GM12878 (cell line): ENCODE data around the gene LHB. TPM values are rescaled to one million over a fixed set of nuclear protein-coding genes. Genes with fewer than 3 reads are reported as not detected.
"Not testable (repeated sequence)": the region's sequence is repeated elsewhere in the genome, so short reads cannot be mapped to it uniquely, and the experiment has no call there.

Experiments used
- ATAC-seq: fragments of 200-7000 bp; cut with Tn5 transposase; 3 replicates; pipeline ENCODE4 v1.9.1; 2020; ENCODE audit warnings: mild to moderate bottlenecking, moderate library complexity
- BruUV-seq: library from RNA; stranded (reverse); fragments of 400-500 nt; replicated peaks from 2 replicates; lab custom pipeline; 2021; lab: Mats Ljungman, UMichigan
- CTCF ChIA-PET: fragments of 300-600 bp; sonication (Branson Sonifier 250); formaldehyde crosslinking; extraction: SDS; loops from one replicate; lab custom pipeline; 2021; ENCODE audit warnings: inconsistent platforms; lab: Yijun Ruan, JAX
- POLR2A ChIA-PET: fragments of 350-600 bp; formaldehyde crosslinking; extraction: SDS; loops from one replicate; lab custom pipeline; 2021; ENCODE audit warnings: inconsistent platforms; lab: Charles Lee
- RAD21 ChIA-PET: fragments of 300-600 bp; sonication (Branson Sonifier 250); formaldehyde crosslinking; loops from one replicate; lab custom pipeline; 2023; ENCODE audit warnings: antibody characterized with exemption; ENCODE audit not compliant: unreplicated experiment; lab: Charles Lee
- SMC1A ChIA-PET: fragments of 300-600 bp; sonication (Branson Sonifier 250); formaldehyde crosslinking; loops from one replicate; lab custom pipeline; 2023; ENCODE audit not compliant: unreplicated experiment, uncharacterized antibody; lab: Charles Lee
- DNase-seq: peaks from one replicate; pipeline ENCODE4 v3.0.0-alpha.2; 2011; ENCODE audit warnings: low read depth, low spot score
- FAIRE-seq: peaks from 3 replicates; lab custom pipeline; 2011; peaks lifted over from hg19 to GRCh38; lab: Jason Lieb, UNC
- H2AFZ ChIP-seq: 2 replicates; pipeline ENCODE4 v1.6.0; 2011; ENCODE audit warnings: low read depth, low read length, control low read depth; ENCODE audit not compliant: control insufficient read depth
- H3K27ac ChIP-seq: 2 replicates; pipeline ENCODE4 v1.5.1; 2011; ENCODE audit warnings: control low read depth; ENCODE audit not compliant: control insufficient read depth, insufficient read depth
- H3K27me3 ChIP-seq, 2 experiments: replicated peaks in 1 of 2; 2 replicates each; pipeline versions ENCODE4 v1.6.0 to v1.6.1; 2011; ENCODE audit warnings: low read length in 1 of 2; ENCODE audit not compliant: control insufficient read depth in 2 of 2, insufficient read depth in 2 of 2
- H3K36me3 ChIP-seq, 2 experiments: 2 replicates each; pipeline ENCODE4 v1.5.1; 2011; ENCODE audit warnings: low read length in 1 of 2; ENCODE audit not compliant: control insufficient read depth in 2 of 2, insufficient read depth in 2 of 2
- H3K4me1 ChIP-seq: 2 replicates; pipeline ENCODE4 v1.6.1; 2011; ENCODE audit warnings: mild to moderate bottlenecking, low read length, moderate library complexity, mixed read lengths; ENCODE audit not compliant: control insufficient read depth, insufficient read depth
- H3K4me2 ChIP-seq: 2 replicates; pipeline ENCODE4 v1.6.0; 2011; ENCODE audit warnings: control low read depth; ENCODE audit not compliant: control insufficient read depth, insufficient read depth
- H3K4me3 ChIP-seq: fragments of 200-600 bp; sonication (generic); 2 replicates; pipeline ENCODE4 v1.5.1; 2016
- H3K79me2 ChIP-seq: 2 replicates; pipeline ENCODE4 v1.6.0; 2011; ENCODE audit warnings: low read length; ENCODE audit not compliant: control insufficient read depth, insufficient read depth
- H3K9ac ChIP-seq: 2 replicates; pipeline ENCODE4 v1.8.0; 2011; ENCODE audit warnings: low read length, control low read depth, mixed read lengths; ENCODE audit not compliant: control insufficient read depth, insufficient read depth
- H3K9me3 ChIP-seq: replicated peaks from 3 replicates; pipeline ENCODE4 v1.5.1; 2011; ENCODE audit warnings: mild to moderate bottlenecking, low read length; ENCODE audit not compliant: control insufficient read depth, insufficient read depth
- H4K20me1 ChIP-seq: 2 replicates; pipeline ENCODE4 v1.6.0; 2011; ENCODE audit not compliant: control insufficient read depth, insufficient read depth
- CREM ChIP-seq: IDR thresholded peaks from 2 replicates; pipeline ENCODE4 v1.6.1; 2014; ENCODE audit warnings: antibody characterized with exemption, low read depth
- NFYB ChIP-seq: IDR thresholded peaks from 2 replicates; pipeline ENCODE4 v1.6.1; 2011; ENCODE audit warnings: low read depth, mild to moderate bottlenecking, low read length, improper control_type of control experiment, moderate library complexity; ENCODE audit not compliant: insufficient read depth
- WGBS: methylation state at CpG from one replicate; pipeline ENCODE4 v1.1.6; 2016; ENCODE audit warnings: low lambda C conversion rate; ENCODE audit not compliant: insufficient replicate concordance, insufficient coverage; ENCODE audit errors: missing lambda C conversion rate; 5-methylcytosine and 5-hydroxymethylcytosine counted together
- in situ Hi-C: fragments of 300-500 bp; cut with MboI; formaldehyde crosslinking; loops from 9 replicates; pipeline ENCODE4 v1.14.3; 2018; ENCODE audit warnings: mixed read lengths
- intact Hi-C: fragments of 100-400 bp; cut with micrococcal nuclease; formaldehyde crosslinking; loops from one replicate; pipeline ENCODE4 v1.14.2; 2022; ENCODE audit not compliant: unreplicated experiment
- polyA plus RNA-seq, 11 experiments: library from polyadenylated mRNA; depleted of rRNA in 4 of 11; unstranded in 6 of 11; stranded (reverse) in 5 of 11; fragments of >200 nt; fragmentation: Nextera tagmentation in 4 of 11; fragmentation: Illumina TruSeq in 1 of 11; extraction: Ambion mirVana in 4 of 11; extraction: Trizol in 1 of 11; gene quantifications; 1 replicate in 1 of 11; 2 replicates in 10 of 11; pipeline versions ENCODE4 v1.2.1 to v1.2.3, GENCODE V29; 2011 to 2016; ENCODE audit warnings: inconsistent platforms in 2 of 11, missing spikeins in 2 of 11, low read depth in 1 of 11
- total RNA-seq, 4 experiments: library from RNA; depleted of rRNA in 3 of 4; stranded (reverse); fragments of >200 nt in 3 of 4; fragmentation: Illumina TruSeq in 1 of 4; extraction: Trizol in 1 of 4; gene quantifications; 2 replicates each; pipeline versions ENCODE4 v1.2.1 to v1.2.3, GENCODE V29; 2013 to 2021
- TF ChIP-seq, protein P1 (sequence below), 3 experiments: IDR thresholded peaks in 2 of 3; conservative IDR thresholded peaks in 1 of 3; 2 replicates each; pipeline ENCODE4 v1.5.1; 2011; ENCODE audit warnings: low read depth in 3 of 3, low read length in 3 of 3, mild to moderate bottlenecking in 3 of 3, control low read depth in 2 of 3, moderate library complexity in 2 of 3, inconsistent platforms in 1 of 3, mixed read lengths in 1 of 3; ENCODE audit not compliant: control insufficient read depth in 2 of 3, insufficient read depth in 1 of 3; ENCODE audit errors: extremely low read depth in 1 of 3

The LHB gene
- total and polyA plus RNA-seq, 10 of the 15 experiments (the other 5 are each of a cell fraction or from before 2014, with no cell fraction given), result 0.20 to 0.72 (median 0.46) TPM; not detected in 5

DNA sequence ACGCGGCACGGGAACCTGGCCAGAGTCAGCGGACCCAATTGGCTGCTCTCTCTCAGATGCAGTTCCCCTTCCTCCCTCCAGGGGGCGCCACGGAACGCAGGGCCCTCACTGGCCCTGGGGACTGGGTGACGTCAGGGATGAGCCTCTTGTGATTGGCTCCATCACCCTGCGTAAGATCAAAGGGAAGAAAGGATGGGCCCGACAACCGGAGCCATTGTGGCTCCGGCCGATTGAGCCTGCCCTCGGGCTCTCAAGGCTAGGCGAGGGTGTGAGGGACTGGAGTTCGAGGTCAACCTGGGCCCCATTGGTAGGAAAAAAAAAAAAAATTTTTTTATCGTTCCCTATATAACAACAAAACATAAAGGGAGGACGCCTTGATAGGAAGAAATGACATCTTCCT is 19.9 kb upstream of the LHB start, which contains the start of gene CGB1:
CGB1 (minus strand) TSS at position 81 of the 400 bp plus-strand sequence. CDS start 184 bp downstream, outside the sequence.
- SMC1A ChIA-PET, POLR2A ChIA-PET, DNase-seq, H3K27me3 ChIP-seq, H3K27ac ChIP-seq, BruUV-seq, H3K79me2 ChIP-seq, in situ Hi-C loops, H2AFZ ChIP-seq, H3K36me3 ChIP-seq, H4K20me1 ChIP-seq, H3K4me1 ChIP-seq, FAIRE-seq, H3K4me2 ChIP-seq, RAD21 ChIA-PET, intact Hi-C loops, H3K9me3 ChIP-seq, H3K4me3 ChIP-seq, H3K9ac ChIP-seq, CTCF ChIA-PET: not testable (repeated sequence)
- 37% methylated on average over 18 of the region's 18 CpGs for WGBS
- TF ChIP-seq, protein P1, sequence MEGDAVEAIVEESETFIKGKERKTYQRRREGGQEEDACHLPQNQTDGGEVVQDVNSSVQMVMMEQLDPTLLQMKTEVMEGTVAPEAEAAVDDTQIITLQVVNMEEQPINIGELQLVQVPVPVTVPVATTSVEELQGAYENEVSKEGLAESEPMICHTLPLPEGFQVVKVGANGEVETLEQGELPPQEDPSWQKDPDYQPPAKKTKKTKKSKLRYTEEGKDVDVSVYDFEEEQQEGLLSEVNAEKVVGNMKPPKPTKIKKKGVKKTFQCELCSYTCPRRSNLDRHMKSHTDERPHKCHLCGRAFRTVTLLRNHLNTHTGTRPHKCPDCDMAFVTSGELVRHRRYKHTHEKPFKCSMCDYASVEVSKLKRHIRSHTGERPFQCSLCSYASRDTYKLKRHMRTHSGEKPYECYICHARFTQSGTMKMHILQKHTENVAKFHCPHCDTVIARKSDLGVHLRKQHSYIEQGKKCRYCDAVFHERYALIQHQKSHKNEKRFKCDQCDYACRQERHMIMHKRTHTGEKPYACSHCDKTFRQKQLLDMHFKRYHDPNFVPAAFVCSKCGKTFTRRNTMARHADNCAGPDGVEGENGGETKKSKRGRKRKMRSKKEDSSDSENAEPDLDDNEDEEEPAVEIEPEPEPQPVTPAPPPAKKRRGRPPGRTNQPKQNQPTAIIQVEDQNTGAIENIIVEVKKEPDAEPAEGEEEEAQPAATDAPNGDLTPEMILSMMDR (IDR thresholded peaks at IDR 0.05 in 2 of 3, conservative IDR thresholded peaks at IDR 0.05 in 1 of 3; ENCODE audit: control insufficient read depth in 2 of 3, extremely low read depth in 1 of 3, insufficient read depth in 1 of 3, low read depth in 3 of 3, low read length in 3 of 3), result peak; percentile 15 to 47 (median 47)
- TF ChIP-seq CREM, result 0 out of 2 replicates have a peak, but pooled peaks have one; percentile 21
- 0 out of 2 replicates have a peak, but pooled peaks have one; percentile 20 for TF ChIP-seq NFYB
- ATAC-seq, result 0 out of 3 replicates have a peak, but pooled peaks have one; percentile 19
